CD14-positive monocyte (primary cell): ENCODE results near the gene SLC51A. TPM values are rescaled to one million over a fixed set of nuclear protein-coding genes. Genes with fewer than 3 reads are reported as not detected.
"Not testable (repeated sequence)": the region's sequence is repeated elsewhere in the genome, so short reads cannot be mapped to it uniquely, and the experiment has no call there.

Experiments used
- DNase-seq, 3 donors: peaks; one replicate each; pipeline ENCODE4 v3.0.0-alpha.2; 2011 to 2022
- H2AFZ ChIP-seq: 2 replicates; pipeline ENCODE4 v1.6.0; 2012; ENCODE audit warnings: mild to moderate bottlenecking, low read depth, low read length, inconsistent platforms; ENCODE audit not compliant: insufficient read depth, poor library complexity, severe bottlenecking
- H3K27ac ChIP-seq, 2 donors: 1 replicate in 1 of 2; 2 replicates in 1 of 2; pipeline ENCODE4 v1.5.1; 2012 to 2013; ENCODE audit warnings: low read length in 2 of 2, control low read depth in 1 of 2, inconsistent platforms in 1 of 2, low read depth in 1 of 2, mild to moderate bottlenecking in 1 of 2
- H3K27me3 ChIP-seq, 2 donors: one replicate each; pipeline versions ENCODE4 v1.6.0 to v1.6.1; 2011 to 2013; ENCODE audit warnings: low read length in 2 of 2; ENCODE audit not compliant: control insufficient read depth in 2 of 2, insufficient read depth in 2 of 2
- H3K36me3 ChIP-seq, 2 donors: replicated peaks in 1 of 2; 1 replicate in 1 of 2; 2 replicates in 1 of 2; pipeline versions ENCODE4 v1.5.1 to v1.6.1; 2012 to 2013; ENCODE audit warnings: low read length in 2 of 2, control low read depth in 1 of 2, inconsistent platforms in 1 of 2, mild to moderate bottlenecking in 1 of 2; ENCODE audit not compliant: insufficient read depth in 2 of 2, control insufficient read depth in 1 of 2
- H3K4me1 ChIP-seq, 2 donors: 1 replicate in 1 of 2; 2 replicates in 1 of 2; pipeline versions ENCODE4 v1.5.1 to v1.6.1; 2012 to 2013; ENCODE audit warnings: low read length in 2 of 2, control low read depth in 1 of 2, inconsistent platforms in 1 of 2, mild to moderate bottlenecking in 1 of 2, moderate library complexity in 1 of 2; ENCODE audit not compliant: insufficient read depth in 2 of 2, control insufficient read depth in 1 of 2
- H3K4me2 ChIP-seq: replicated peaks from 2 replicates; pipeline ENCODE3; 2012; ENCODE audit warnings: low read length, moderate library complexity, mild to moderate bottlenecking; ENCODE audit not compliant: poor library complexity, severe bottlenecking; ENCODE audit errors: extremely low read depth
- H3K4me3 ChIP-seq, 3 experiments: fragments of 200-600 bp in 1 of 3; sonication (generic) in 1 of 3; replicated peaks in 1 of 3; 1 replicate in 2 of 3; 2 replicates in 1 of 3; pipeline ENCODE4 v1.5.1; 2011 to 2013; ENCODE audit warnings: low read length in 3 of 3, mild to moderate bottlenecking in 3 of 3, control low read depth in 2 of 3, low read depth in 2 of 3, inconsistent platforms in 1 of 3, moderate library complexity in 1 of 3
- H3K79me2 ChIP-seq: 2 replicates; pipeline ENCODE4 v1.6.0; 2012; ENCODE audit warnings: mild to moderate bottlenecking, control low read depth, inconsistent platforms, low read length, moderate library complexity; ENCODE audit not compliant: insufficient read depth
- H3K9ac ChIP-seq: 2 replicates; pipeline ENCODE4 v1.6.0; 2017; ENCODE audit warnings: low read length, mild to moderate bottlenecking; ENCODE audit not compliant: insufficient read depth, poor library complexity, severe bottlenecking
- H3K9me3 ChIP-seq, 2 donors: replicated peaks in 1 of 2; 1 replicate in 1 of 2; 2 replicates in 1 of 2; pipeline versions ENCODE4 v1.5.1 to v1.6.1; 2012 to 2013; ENCODE audit warnings: low read length in 2 of 2, control low read depth in 1 of 2; ENCODE audit not compliant: control insufficient read depth in 1 of 2, insufficient read depth in 1 of 2
- H4K20me1 ChIP-seq: 2 replicates; pipeline ENCODE4 v1.6.0; 2012; ENCODE audit warnings: mild to moderate bottlenecking, low read length, control low read depth, moderate library complexity; ENCODE audit not compliant: insufficient read depth
- H3K27ac Mint-ChIP-seq, 7 donors: one replicate each; pipeline ENCODE4 v1.8.0; 2020; ENCODE audit warnings: mild to moderate bottlenecking in 7 of 7, mixed read lengths in 7 of 7, moderate library complexity in 6 of 7, inconsistent platforms in 2 of 7
- H3K27me3 Mint-ChIP-seq, 3 donors: one replicate each; pipeline ENCODE4 v1.8.0; 2021 to 2022; ENCODE audit warnings: low read depth in 3 of 3, mild to moderate bottlenecking in 3 of 3, mixed read lengths in 3 of 3, moderate library complexity in 3 of 3, inconsistent platforms in 1 of 3
- H3K36me3 Mint-ChIP-seq, 2 donors: one replicate each; pipeline ENCODE4 v1.8.0; 2020; ENCODE audit warnings: mixed read lengths in 2 of 2, inconsistent platforms in 1 of 2, mild to moderate bottlenecking in 1 of 2
- H3K4me1 Mint-ChIP-seq: one replicate; pipeline ENCODE4 v1.8.0; 2020; ENCODE audit warnings: mild to moderate bottlenecking, mixed read lengths
- H3K4me3 Mint-ChIP-seq, 2 donors: one replicate each; pipeline ENCODE4 v1.8.0; 2020; ENCODE audit warnings: mild to moderate bottlenecking in 2 of 2, mixed read lengths in 2 of 2, moderate library complexity in 1 of 2
- H3K9me3 Mint-ChIP-seq, 7 donors: one replicate each; pipeline ENCODE4 v1.8.0; 2020 to 2022; ENCODE audit warnings: mixed read lengths in 7 of 7, mild to moderate bottlenecking in 6 of 7, moderate library complexity in 6 of 7, inconsistent platforms in 2 of 7
- WGBS: methylation state at CpG from one replicate; pipeline ENCODE4 v1.1.5; 2013; ENCODE audit warnings: missing lambda C conversion rate; ENCODE audit not compliant: insufficient coverage; 5-methylcytosine and 5-hydroxymethylcytosine counted together
- intact Hi-C, 2 donors: fragments of 100-400 bp; cut with micrococcal nuclease; formaldehyde crosslinking; loops; one replicate each; pipeline versions ENCODE4 v1.15.0 to v1.15.1; 2023
- polyA plus RNA-seq, 3 donors: library from polyadenylated mRNA; depleted of rRNA in 1 of 3; unstranded in 2 of 3; stranded (reverse) in 1 of 3; fragments of 300-500 nt in 2 of 3; fragments of >200 nt in 1 of 3; fragmentation: Illumina TruSeq in 2 of 3; gene quantifications; 1 replicate in 2 of 3; 2 replicates in 1 of 3; pipeline ENCODE4 v1.2.3, GENCODE V29; 2012 to 2021
- TF ChIP-seq, protein P1 (sequence below): fragments of 200-600 bp; IDR thresholded peaks from one replicate; pipeline ENCODE4 v1.8.0; 2022; ENCODE audit warnings: antibody characterized with exemption, mild to moderate bottlenecking

SLC51A gene
- polyA plus RNA-seq, 3 donors: 0.27 to 1.1 (median 0.37) TPM

DNA sequence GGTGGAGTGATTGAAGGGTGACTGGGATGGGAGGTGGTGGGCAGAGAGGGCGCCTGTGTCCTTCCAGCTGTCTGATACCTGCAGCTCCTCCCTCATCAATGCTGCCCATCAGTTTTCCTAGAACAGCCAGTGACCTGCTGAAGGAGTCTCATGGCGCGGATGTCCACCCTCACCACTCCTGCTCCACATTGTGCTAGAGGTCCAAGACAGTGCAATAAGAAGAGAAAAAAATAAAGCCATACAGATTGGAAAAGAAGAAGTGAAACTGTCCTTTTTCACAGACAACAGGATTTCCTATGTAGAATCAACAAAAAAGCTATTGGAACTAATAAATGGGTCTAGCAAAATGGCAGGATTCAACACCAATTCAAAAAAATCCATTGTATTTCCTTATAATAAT is 12.5 kb upstream of the SLC51A start:
- Histone ChIP-seq H3K9ac (no peak overlapping the region), H3K9me3 (no peaks in the 10 kb centered on the region), H4K20me1 (no peaks in the 10 kb centered on the region), H3K4me2 (peak overlapping the region; percentile 33), H3K4me3 (peak overlapping the region in 1 of 3 experiments; percentile 13), H2AFZ (no peak overlapping the region), H3K27ac (peak overlapping the region in 1 of 2 donors; percentile 11), H3K27me3 (no peaks in the 10 kb centered on the region), H3K4me1 (peaks cover 35 to 45% of the 10 kb centered on the region in 2 donors), H3K36me3 (no peaks in the 10 kb centered on the region), H3K79me2 (no peaks in the 10 kb centered on the region)
- H3K27me3 Mint-ChIP-seq: peaks cover 5 to 16% (median 14%) of the 10 kb centered on the region in 3 donors
- peak overlapping the region; percentile 6 to 80 for H3K4me3 Mint-ChIP-seq
- WGBS: no CpG with 5 or more reads among the region's 3 CpGs
- H3K4me1 Mint-ChIP-seq: peaks cover 50% of the 10 kb centered on the region
- H3K27ac Mint-ChIP-seq: peak overlapping the region in 6 of 7 donors; percentile 25 to 88 (median 83)
- peaks cover 0 to 6% of the 10 kb centered on the region in 2 donors for H3K36me3 Mint-ChIP-seq
- peak; percentile 38 to 70 (median 47) for DNase-seq
- peaks cover 0 to 5% (median 0%) of the 10 kb centered on the region in 7 donors for H3K9me3 Mint-ChIP-seq
- TF ChIP-seq, protein P1, sequence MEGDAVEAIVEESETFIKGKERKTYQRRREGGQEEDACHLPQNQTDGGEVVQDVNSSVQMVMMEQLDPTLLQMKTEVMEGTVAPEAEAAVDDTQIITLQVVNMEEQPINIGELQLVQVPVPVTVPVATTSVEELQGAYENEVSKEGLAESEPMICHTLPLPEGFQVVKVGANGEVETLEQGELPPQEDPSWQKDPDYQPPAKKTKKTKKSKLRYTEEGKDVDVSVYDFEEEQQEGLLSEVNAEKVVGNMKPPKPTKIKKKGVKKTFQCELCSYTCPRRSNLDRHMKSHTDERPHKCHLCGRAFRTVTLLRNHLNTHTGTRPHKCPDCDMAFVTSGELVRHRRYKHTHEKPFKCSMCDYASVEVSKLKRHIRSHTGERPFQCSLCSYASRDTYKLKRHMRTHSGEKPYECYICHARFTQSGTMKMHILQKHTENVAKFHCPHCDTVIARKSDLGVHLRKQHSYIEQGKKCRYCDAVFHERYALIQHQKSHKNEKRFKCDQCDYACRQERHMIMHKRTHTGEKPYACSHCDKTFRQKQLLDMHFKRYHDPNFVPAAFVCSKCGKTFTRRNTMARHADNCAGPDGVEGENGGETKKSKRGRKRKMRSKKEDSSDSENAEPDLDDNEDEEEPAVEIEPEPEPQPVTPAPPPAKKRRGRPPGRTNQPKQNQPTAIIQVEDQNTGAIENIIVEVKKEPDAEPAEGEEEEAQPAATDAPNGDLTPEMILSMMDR: no peak
- intact Hi-C loops: loop anchor here in 1 of 2 donors (10.0 kb wide), 1 partner anchor 299 kb away; the partner anchor contains the start of gene TNK2

DNA sequence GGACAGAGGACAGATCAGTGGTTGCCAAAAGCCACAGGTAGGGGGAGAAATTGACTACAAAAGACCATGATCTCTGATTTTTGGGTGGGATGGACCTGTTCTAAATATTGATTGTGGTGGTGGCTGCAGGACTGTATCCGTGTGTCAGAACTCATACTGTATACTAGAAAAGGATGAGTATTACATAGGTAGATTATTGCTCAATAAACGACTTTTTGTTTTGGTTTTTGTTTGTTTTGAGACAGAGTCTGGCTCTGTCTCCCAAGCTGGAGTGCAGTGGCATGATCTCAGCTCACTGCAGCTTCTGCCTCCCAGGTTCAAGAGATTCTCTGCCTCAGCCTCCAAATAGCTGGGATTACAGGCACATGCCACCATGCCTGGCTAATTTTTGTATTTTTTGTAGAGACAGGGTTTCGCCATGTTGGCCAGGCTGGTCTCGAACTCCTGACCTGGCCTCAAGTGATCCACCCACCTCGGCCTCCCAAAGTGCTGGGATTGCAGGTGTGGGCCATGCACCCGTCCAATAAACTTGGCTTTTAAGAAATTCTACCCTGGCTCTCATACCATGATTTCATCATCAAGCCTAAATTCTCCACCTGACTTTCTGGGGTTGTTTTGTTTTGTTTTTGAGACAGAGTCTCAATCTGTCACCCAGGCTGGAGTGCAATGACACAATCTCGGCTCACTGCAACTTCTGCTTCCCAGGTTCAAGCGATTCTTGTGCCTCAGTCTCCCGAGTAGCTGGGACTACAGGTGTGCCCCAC is 10.7 kb upstream of the SLC51A start:
- WGBS: 70% methylated on average over 6 of the region's 9 CpGs
- not testable (repeated sequence) for H3K27ac ChIP-seq, H3K4me3 ChIP-seq, H3K36me3 ChIP-seq, H3K4me3 Mint-ChIP-seq, H3K36me3 Mint-ChIP-seq, H3K9me3 ChIP-seq, DNase-seq, H3K4me2 ChIP-seq, H3K79me2 ChIP-seq, H4K20me1 ChIP-seq, H3K9me3 Mint-ChIP-seq, H2AFZ ChIP-seq, H3K27me3 ChIP-seq, H3K9ac ChIP-seq
- Mint-ChIP-seq H3K27me3 (peaks cover 7 to 16% (median 12%) of the 10 kb centered on the region in 3 donors), H3K4me1 (peaks cover 58% of the 10 kb centered on the region), H3K27ac (peak overlapping the region in 2 of 7 donors; percentile 23 to 65)
- intact Hi-C loops: loop anchor here in 1 of 2 donors (10.0 kb wide), 1 partner anchor 301 kb away; the partner anchor contains the start of gene TNK2
- peaks cover 35 to 50% of the 10 kb centered on the region in 2 donors for H3K4me1 ChIP-seq
